ENCODE measurements around the gene HEATR3.

HEATR3 gene

GRCh38 chr16:50065624-50066481 is at the start of gene HEATR3:
Gene HEATR3, plus strand, starts transcription at chr16:50065970. Its CDS starts 162 bp downstream, at chr16:50066132.
- peak; percentile 82 for DNase-seq

GRCh38 chr16:50017553-50017952 is 48.2 kb upstream of the HEATR3 start:
- DNase-seq: no peak

- no peak for DNase-seq
These were observed 44.2 kb upstream of the HEATR3 start for GRCh38 chr16:50021544-50021943.

- no peak for DNase-seq
These were observed 42.1 kb upstream of the HEATR3 start for GRCh38 chr16:50023641-50024040.

GRCh38 chr16:50024207-50024606 is 41.6 kb upstream of the HEATR3 start:
- no peak for DNase-seq

- peak; percentile 86 for DNase-seq
These were observed 40.9 kb upstream of the HEATR3 start, which contains the start of gene CNEP1R1 for GRCh38 chr16:50024684-50025536. Gene CNEP1R1, plus strand, starts transcription at chr16:50025225. Its CDS starts 91 bp downstream, at chr16:50025316.

- DNase-seq: no peak
These were observed 40.2 kb upstream of the HEATR3 start for GRCh38 chr16:50025537-50025931.

- no peak for DNase-seq
These were observed 37.9 kb upstream of the HEATR3 start for GRCh38 chr16:50027829-50028228.

GRCh38 chr16:50035468-50035992 is 30.2 kb upstream of the HEATR3 start:
- DNase-seq: no peak

GRCh38 chr16:50036426-50036825 is 29.3 kb upstream of the HEATR3 start:
- no peak for DNase-seq

- no peak for DNase-seq
These were observed 28.0 kb upstream of the HEATR3 start for GRCh38 chr16:50037662-50038220.

- DNase-seq: no peak
These were observed 27.5 kb upstream of the HEATR3 start for GRCh38 chr16:50038286-50038685.

- no peak for DNase-seq
These were observed 26.8 kb upstream of the HEATR3 start for GRCh38 chr16:50038756-50039529.

GRCh38 chr16:50040018-50040417 is 25.8 kb upstream of the HEATR3 start:
- no peak for DNase-seq

- DNase-seq: no peak
These were observed 25.1 kb upstream of the HEATR3 start for GRCh38 chr16:50040710-50041109.

- no peak for DNase-seq
These were observed 22.4 kb upstream of the HEATR3 start for GRCh38 chr16:50043358-50043757.

- no peak for DNase-seq
These were observed 20.4 kb upstream of the HEATR3 start for GRCh38 chr16:50045412-50045811.

GRCh38 chr16:50046853-50047252 is 18.9 kb upstream of the HEATR3 start:
- DNase-seq: no peak

GRCh38 chr16:50047864-50048263 is 17.9 kb upstream of the HEATR3 start:
- DNase-seq: no peak

GRCh38 chr16:50050802-50051201 is 15.0 kb upstream of the HEATR3 start:
- DNase-seq: no peak

GRCh38 chr16:50056226-50056625 is 9.5 kb upstream of the HEATR3 start:
- no peak for DNase-seq

GRCh38 chr16:50058091-50058771 is 7.5 kb upstream of the HEATR3 start:
- DNase-seq: no peak

Measured in amniotic stem cell (primary cell).